H9 (cell line): ENCODE data around the gene LRP8. TPM values are rescaled to one million over a fixed set of nuclear protein-coding genes. Genes with fewer than 3 reads are reported as not detected.
"Not testable (repeated sequence)": the region's sequence is repeated elsewhere in the genome, so short reads cannot be mapped to it uniquely, and the experiment has no call there.

Experiments
- DNase-seq: peaks from one replicate; pipeline ENCODE4 v3.0.0-alpha.2; 2017
- H2AFZ ChIP-seq: one replicate; pipeline ENCODE4 v1.6.1; 2013; ENCODE audit warnings: mild to moderate bottlenecking, low read length, control low read depth, moderate library complexity
- H2AK5ac ChIP-seq: 2 replicates; pipeline ENCODE4 v1.6.1; 2013; ENCODE audit warnings: low read length, control low read depth, mixed read lengths; ENCODE audit not compliant: insufficient read length
- H2BK120ac ChIP-seq: one replicate; pipeline ENCODE4 v1.6.1; 2013; ENCODE audit warnings: low read depth, mild to moderate bottlenecking, low read length, control low read depth, inconsistent platforms; ENCODE audit not compliant: poor library complexity, severe bottlenecking
- H2BK12ac ChIP-seq: 2 replicates; pipeline ENCODE4 v1.6.1; 2013; ENCODE audit warnings: low read length, control low read depth, mixed read lengths, low read depth; ENCODE audit not compliant: insufficient read length
- H2BK15ac ChIP-seq: 2 replicates; pipeline ENCODE4 v1.6.1; 2013; ENCODE audit warnings: low read depth, low read length, control low read depth
- H2BK20ac ChIP-seq: one replicate; pipeline ENCODE4 v1.6.1; 2013; ENCODE audit warnings: low read depth, mild to moderate bottlenecking, low read length, control low read depth, inconsistent platforms; ENCODE audit not compliant: poor library complexity, severe bottlenecking
- H2BK5ac ChIP-seq: 2 replicates; pipeline ENCODE4 v1.6.1; 2013; ENCODE audit warnings: low read length, control low read depth, mixed read lengths; ENCODE audit not compliant: insufficient read length
- H3K14ac ChIP-seq: 2 replicates; pipeline ENCODE4 v1.6.1; 2013; ENCODE audit warnings: low read length, control low read depth; ENCODE audit not compliant: insufficient read depth
- H3K18ac ChIP-seq: 2 replicates; pipeline ENCODE4 v1.6.1; 2013; ENCODE audit warnings: low read depth, mild to moderate bottlenecking, mixed read lengths, low read length, control low read depth; ENCODE audit not compliant: insufficient read length
- H3K23ac ChIP-seq: 2 replicates; pipeline ENCODE4 v1.6.1; 2013; ENCODE audit warnings: low read length, control low read depth, mixed read lengths, low read depth; ENCODE audit not compliant: insufficient read length
- H3K23me2 ChIP-seq: 2 replicates; pipeline ENCODE4 v1.6.1; 2013; ENCODE audit warnings: low read depth, mild to moderate bottlenecking, mixed read lengths, low read length, control low read depth; ENCODE audit not compliant: insufficient read length, poor library complexity, severe bottlenecking
- H3K27ac ChIP-seq: 2 replicates; pipeline ENCODE4 v1.5.1; 2013; ENCODE audit warnings: low read length, control low read depth, mixed read lengths, low read depth; ENCODE audit not compliant: insufficient read length
- H3K27me3 ChIP-seq: 2 replicates; pipeline ENCODE4 v1.6.1; 2013; ENCODE audit warnings: low read length, control low read depth, inconsistent platforms; ENCODE audit not compliant: insufficient read depth
- H3K4ac ChIP-seq: 2 replicates; pipeline ENCODE4 v1.6.1; 2013; ENCODE audit warnings: low read depth, mild to moderate bottlenecking, control low read depth, inconsistent platforms, low read length, moderate library complexity
- H3K4me1 ChIP-seq: 2 replicates; pipeline ENCODE4 v1.6.1; 2013; ENCODE audit warnings: low read length, control low read depth, inconsistent platforms; ENCODE audit not compliant: insufficient read depth
- H3K4me2 ChIP-seq: 2 replicates; pipeline ENCODE4 v1.6.1; 2013; ENCODE audit warnings: low read length, control low read depth, mixed read lengths; ENCODE audit not compliant: insufficient read length, insufficient read depth
- H3K56ac ChIP-seq: 2 replicates; pipeline ENCODE4 v1.6.1; 2013; ENCODE audit warnings: low read depth, mild to moderate bottlenecking, mixed read lengths, low read length, control low read depth; ENCODE audit not compliant: insufficient read length
- H3K79me1 ChIP-seq: 2 replicates; pipeline ENCODE4 v1.6.1; 2013; ENCODE audit warnings: low read depth, mild to moderate bottlenecking, moderate library complexity, low read length, control low read depth, inconsistent platforms; ENCODE audit not compliant: insufficient read depth, poor library complexity, severe bottlenecking
- H3K79me2 ChIP-seq: 2 replicates; pipeline ENCODE4 v1.6.1; 2013; ENCODE audit warnings: low read length, control low read depth, inconsistent platforms; ENCODE audit not compliant: insufficient read depth
- H3K9ac ChIP-seq: 2 replicates; pipeline ENCODE4 v1.6.1; 2013; ENCODE audit warnings: low read length, control low read depth, mixed read lengths; ENCODE audit not compliant: insufficient read length; ENCODE audit errors: extremely low read depth
- H3K9me3 ChIP-seq: one replicate; pipeline ENCODE4 v1.6.1; 2013; ENCODE audit warnings: low read depth, low read length, inconsistent platforms; ENCODE audit not compliant: control insufficient read depth
- H3T11ph ChIP-seq: one replicate; pipeline ENCODE4 v1.6.1; 2013; ENCODE audit warnings: mild to moderate bottlenecking, low read length, control low read depth, inconsistent platforms
- H4K20me1 ChIP-seq: one replicate; pipeline ENCODE4 v1.6.1; 2013; ENCODE audit not compliant: control insufficient read depth, insufficient read length, insufficient read depth
- H4K5ac ChIP-seq: 2 replicates; pipeline ENCODE4 v1.6.1; 2013; ENCODE audit warnings: low read depth, mild to moderate bottlenecking, mixed read lengths, low read length, control low read depth; ENCODE audit not compliant: insufficient read length
- H4K8ac ChIP-seq: replicated peaks from 2 replicates; pipeline ENCODE4 v1.6.1; 2013; ENCODE audit warnings: low read length, control low read depth, mixed read lengths, low read depth; ENCODE audit not compliant: insufficient read length
- H4K91ac ChIP-seq: 2 replicates; pipeline ENCODE4 v1.6.1; 2013; ENCODE audit warnings: low read depth, mild to moderate bottlenecking, moderate library complexity, mixed read lengths, low read length, control low read depth; ENCODE audit not compliant: insufficient read length
- H3K27ac Mint-ChIP-seq, 3 experiments: 2 replicates in 2 of 3; 3 replicates in 1 of 3; pipeline ENCODE4 v1.8.0; 2020 to 2021; ENCODE audit warnings: mixed read lengths in 3 of 3, mild to moderate bottlenecking in 1 of 3, moderate library complexity in 1 of 3
- H3K27me3 Mint-ChIP-seq: 2 replicates; pipeline ENCODE4 v1.8.0; 2021; ENCODE audit warnings: low read depth, mild to moderate bottlenecking, moderate library complexity, mixed read lengths
- H3K36me3 Mint-ChIP-seq, 3 experiments: 2 replicates in 2 of 3; 3 replicates in 1 of 3; pipeline ENCODE4 v1.8.0; 2020 to 2021; ENCODE audit warnings: low read depth in 3 of 3, mixed read lengths in 3 of 3; ENCODE audit not compliant: insufficient read depth in 1 of 3
- H3K4me1 Mint-ChIP-seq, 2 experiments: 2 replicates each; pipeline ENCODE4 v1.8.0; 2020; ENCODE audit warnings: mixed read lengths in 2 of 2
- H3K4me3 Mint-ChIP-seq, 2 experiments: 2 replicates in 1 of 2; 3 replicates in 1 of 2; pipeline ENCODE4 v1.8.0; 2020 to 2021; ENCODE audit warnings: mild to moderate bottlenecking in 2 of 2, mixed read lengths in 2 of 2, moderate library complexity in 1 of 2
- H3K9me3 Mint-ChIP-seq, 2 experiments: 2 replicates in 1 of 2; 3 replicates in 1 of 2; pipeline ENCODE4 v1.8.0; 2020; ENCODE audit warnings: mild to moderate bottlenecking in 2 of 2, mixed read lengths in 2 of 2, moderate library complexity in 1 of 2
- CTCF ChIP-seq: fragments of 200-600 bp; sonication (generic); conservative IDR thresholded peaks from 3 replicates; pipeline ENCODE4 v1.8.0; 2021; ENCODE audit warnings: antibody characterized with exemption, mild to moderate bottlenecking
- WGBS: extraction: QIAGEN DNeasy Blood & Tissue Kit; methylation state at CpG from one replicate; pipeline ENCODE4 v1.1.7; 2013; ENCODE audit warnings: missing lambda C conversion rate, low lambda C conversion rate, mixed read lengths; ENCODE audit not compliant: insufficient read length; ENCODE audit errors: extremely low coverage; 5-methylcytosine and 5-hydroxymethylcytosine counted together
- total RNA-seq: library from RNA; stranded (reverse); gene quantifications from 2 replicates; pipeline ENCODE4 v1.2.1, GENCODE V29; 2021

Gene LRP8
- total RNA-seq, 1 experiment from 2014 or later = 78.6 TPM

- Histone ChIP-seq H3T11ph (no peak overlapping the region), H2AK5ac (no peak overlapping the region), H3K23me2 (no peaks in the 10 kb centered on the region), H2BK5ac (no peak overlapping the region), H2AFZ (no peak overlapping the region), H3K23ac (no peak overlapping the region), H2BK20ac (no peak overlapping the region), H3K4me2 (no peak overlapping the region), H3K27ac (no peak overlapping the region), H3K27me3 (no peaks in the 10 kb centered on the region), H3K4me1 (no peaks in the 10 kb centered on the region), H4K91ac (no peak overlapping the region), H3K18ac (no peak overlapping the region), H2BK12ac (no peak overlapping the region), H3K79me1 (no peaks in the 10 kb centered on the region), H2BK120ac (no peak overlapping the region), H3K14ac (no peak overlapping the region), H3K9me3 (no peaks in the 10 kb centered on the region), H3K56ac (no peak overlapping the region), H4K5ac (no peak overlapping the region), H4K8ac (no peak overlapping the region), H3K79me2 (no peaks in the 10 kb centered on the region), H2BK15ac (no peak overlapping the region), H3K9ac (no peak overlapping the region), H4K20me1 (peaks cover 2% of the 10 kb centered on the region), H3K4ac (no peak overlapping the region)
- WGBS = no CpG with 5 or more reads among the region's 8 CpGs
- Mint-ChIP-seq H3K4me1 (peaks cover 22 to 31% of the 10 kb centered on the region in 2 experiments), H3K27me3 (no peaks in the 10 kb centered on the region), H3K9me3 (no peaks in the 10 kb centered on the region), H3K4me3 (no peak overlapping the region), H3K36me3 (peaks cover 40 to 80% (median 55%) of the 10 kb centered on the region in 3 experiments; a peak in 6 of 7 replicates), H3K27ac (no peak overlapping the region)
- no peak for DNase-seq
- TF ChIP-seq CTCF = no peak
These were observed 43.4 kb downstream of the LRP8 start for GRCh38 chr1:53284224-53285020.

GRCh38 chr1:53283156-53283555 lies 44.7 kb downstream of the LRP8 start:
- H3K4ac ChIP-seq, H3K4me3 Mint-ChIP-seq, DNase-seq, H3K9ac ChIP-seq, H2AFZ ChIP-seq, H3K56ac ChIP-seq, H2BK120ac ChIP-seq, H4K91ac ChIP-seq, H3K27me3 ChIP-seq, H2BK5ac ChIP-seq, H3K23me2 ChIP-seq, H3T11ph ChIP-seq, H3K9me3 ChIP-seq, H2BK12ac ChIP-seq, H3K4me1 ChIP-seq, H2BK20ac ChIP-seq, H2BK15ac ChIP-seq, H3K9me3 Mint-ChIP-seq, H3K23ac ChIP-seq, H3K27ac ChIP-seq, H3K27ac Mint-ChIP-seq, H4K5ac ChIP-seq, H3K27me3 Mint-ChIP-seq, H2AK5ac ChIP-seq, H4K20me1 ChIP-seq, H3K79me1 ChIP-seq, H3K18ac ChIP-seq, H3K14ac ChIP-seq, H3K79me2 ChIP-seq, H4K8ac ChIP-seq, H3K4me2 ChIP-seq: not testable (repeated sequence)
- peaks cover 33 to 77% (median 50%) of the 10 kb centered on the region in 3 experiments; a peak in 6 of 7 replicates for H3K36me3 Mint-ChIP-seq
- H3K4me1 Mint-ChIP-seq = peaks cover 11 to 19% of the 10 kb centered on the region in 2 experiments
- no CpG with 5 or more reads among the region's 12 CpGs for WGBS
